NB4 (cell line): ENCODE data around the gene ATXN1.

Source experiments
- CTCF ChIP-seq: IDR thresholded peaks from one replicate; pipeline ENCODE4 v1.5.1; 2012; ENCODE audit warnings: low read depth, low read length
- POLR2A ChIP-seq: IDR thresholded peaks from 2 replicates; pipeline ENCODE4 v1.6.1; 2011; ENCODE audit warnings: mild to moderate bottlenecking; ENCODE audit not compliant: insufficient read length; ENCODE audit errors: extremely low read depth

GRCh38 chr6:16361861-16362260 is 399.4 kb downstream of the ATXN1 start:
- TF ChIP-seq CTCF (no peak), POLR2A (no peak)
